Bronchial epithelial cell (primary cell): Measurements from ENCODE around the gene COL20A1. TPM values are rescaled to one million over a fixed set of nuclear protein-coding genes. Genes with fewer than 3 reads are reported as not detected.

ENCODE experiments used
- DNase-seq: peaks from one replicate; pipeline ENCODE4 v3.0.0-alpha.2; 2010; ENCODE audit warnings: low read depth
- FAIRE-seq: peaks from 2 replicates; lab custom pipeline; 2011; peaks lifted over from hg19 to GRCh38; lab: Jason Lieb, UNC
- H3K27me3 ChIP-seq: 2 replicates; pipeline ENCODE4 v1.5.1; 2011; ENCODE audit warnings: low read length; ENCODE audit not compliant: control insufficient read depth, insufficient read depth
- H3K36me3 ChIP-seq: 2 replicates; pipeline ENCODE4 v1.5.1; 2011; ENCODE audit warnings: low read length; ENCODE audit not compliant: control insufficient read depth, insufficient read depth
- H3K4me3 ChIP-seq: 2 replicates; pipeline ENCODE4 v1.5.1; 2011; ENCODE audit warnings: mild to moderate bottlenecking, low read depth, low read length, control low read depth
- total RNA-seq: library from RNA; depleted of rRNA; stranded (reverse); fragments of >200 nt; gene quantifications from 2 replicates; pipeline ENCODE4 v1.2.1, GENCODE V29; 2014
- TF ChIP-seq, protein P1 (sequence below): IDR thresholded peaks from 2 replicates; pipeline ENCODE4 v1.5.1; 2011; ENCODE audit warnings: mild to moderate bottlenecking, moderate library complexity, low read length, control low read depth, inconsistent platforms; ENCODE audit not compliant: insufficient read depth, severe bottlenecking

COL20A1 gene
- total RNA-seq, 1 donor from 2014 or later = not detected

DNA sequence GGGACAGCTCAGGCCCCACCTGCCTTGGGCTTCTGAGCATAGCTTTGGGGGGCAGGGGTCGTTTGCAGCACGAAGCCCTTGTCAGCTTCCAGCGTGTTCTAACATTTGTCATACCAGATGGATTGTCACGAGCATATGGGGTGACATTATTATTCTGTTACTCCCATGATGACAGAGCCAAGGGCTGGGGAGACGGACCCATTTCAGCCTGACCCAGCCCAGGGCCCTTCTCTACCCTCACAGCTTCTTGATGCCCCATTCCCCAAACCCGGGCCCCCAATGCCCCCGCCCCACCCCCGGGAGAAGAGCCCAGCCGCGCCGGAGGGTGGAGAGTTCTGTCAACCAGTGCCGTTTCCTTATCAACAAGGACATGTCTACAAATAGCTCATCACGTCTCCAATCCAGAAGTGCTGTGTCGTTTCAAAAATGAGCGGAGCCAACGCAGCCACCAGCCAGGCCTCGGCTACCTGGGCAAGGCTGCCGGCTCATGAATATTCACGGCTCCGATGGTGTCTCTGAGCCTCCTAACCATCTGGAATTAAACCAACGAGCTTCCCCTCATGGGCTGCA, 77.7 kb downstream of the COL20A1 start:
- TF ChIP-seq, protein P1, sequence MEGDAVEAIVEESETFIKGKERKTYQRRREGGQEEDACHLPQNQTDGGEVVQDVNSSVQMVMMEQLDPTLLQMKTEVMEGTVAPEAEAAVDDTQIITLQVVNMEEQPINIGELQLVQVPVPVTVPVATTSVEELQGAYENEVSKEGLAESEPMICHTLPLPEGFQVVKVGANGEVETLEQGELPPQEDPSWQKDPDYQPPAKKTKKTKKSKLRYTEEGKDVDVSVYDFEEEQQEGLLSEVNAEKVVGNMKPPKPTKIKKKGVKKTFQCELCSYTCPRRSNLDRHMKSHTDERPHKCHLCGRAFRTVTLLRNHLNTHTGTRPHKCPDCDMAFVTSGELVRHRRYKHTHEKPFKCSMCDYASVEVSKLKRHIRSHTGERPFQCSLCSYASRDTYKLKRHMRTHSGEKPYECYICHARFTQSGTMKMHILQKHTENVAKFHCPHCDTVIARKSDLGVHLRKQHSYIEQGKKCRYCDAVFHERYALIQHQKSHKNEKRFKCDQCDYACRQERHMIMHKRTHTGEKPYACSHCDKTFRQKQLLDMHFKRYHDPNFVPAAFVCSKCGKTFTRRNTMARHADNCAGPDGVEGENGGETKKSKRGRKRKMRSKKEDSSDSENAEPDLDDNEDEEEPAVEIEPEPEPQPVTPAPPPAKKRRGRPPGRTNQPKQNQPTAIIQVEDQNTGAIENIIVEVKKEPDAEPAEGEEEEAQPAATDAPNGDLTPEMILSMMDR = no peak
- no peaks in the 10 kb centered on the region for H3K36me3 ChIP-seq
- DNase-seq = no peak
- H3K4me3 ChIP-seq = no peak overlapping the region
- no peak for FAIRE-seq
- no peaks in the 10 kb centered on the region for H3K27me3 ChIP-seq

DNA sequence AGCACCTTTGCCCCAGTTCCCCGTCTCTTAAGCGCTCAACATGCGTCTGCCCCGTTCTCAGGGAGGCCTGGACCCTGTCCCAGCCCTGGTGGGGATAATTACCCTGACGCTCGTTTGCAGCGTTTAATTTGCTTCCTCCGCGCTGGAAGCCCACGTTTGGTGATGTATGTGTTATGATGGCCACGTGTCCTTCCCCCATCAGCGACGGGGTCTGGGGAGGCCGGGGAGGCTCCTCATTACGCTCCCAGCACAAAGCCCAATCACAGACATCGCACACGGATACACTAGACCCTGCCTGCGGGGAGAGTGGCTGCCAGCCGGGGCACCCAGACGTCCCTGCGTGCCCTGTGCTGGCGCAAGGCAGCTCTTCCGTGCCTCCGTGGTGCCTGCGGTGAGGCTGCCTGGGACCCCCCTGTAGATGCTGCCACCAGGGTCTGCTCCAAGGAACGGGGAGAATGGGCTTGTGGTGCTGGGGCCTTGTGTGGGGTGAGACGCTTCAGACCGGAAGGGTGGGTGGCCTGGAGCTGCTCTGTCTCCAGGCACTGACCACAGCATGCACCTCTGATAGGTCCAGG, 78.4 kb downstream of the COL20A1 start:
- TF ChIP-seq, protein P1 = no peak
- DNase-seq (no peak), FAIRE-seq (no peak)
- H3K36me3 ChIP-seq = no peaks in the 10 kb centered on the region
- H3K27me3 ChIP-seq = no peaks in the 10 kb centered on the region
- H3K4me3 ChIP-seq = no peak overlapping the region

DNA sequence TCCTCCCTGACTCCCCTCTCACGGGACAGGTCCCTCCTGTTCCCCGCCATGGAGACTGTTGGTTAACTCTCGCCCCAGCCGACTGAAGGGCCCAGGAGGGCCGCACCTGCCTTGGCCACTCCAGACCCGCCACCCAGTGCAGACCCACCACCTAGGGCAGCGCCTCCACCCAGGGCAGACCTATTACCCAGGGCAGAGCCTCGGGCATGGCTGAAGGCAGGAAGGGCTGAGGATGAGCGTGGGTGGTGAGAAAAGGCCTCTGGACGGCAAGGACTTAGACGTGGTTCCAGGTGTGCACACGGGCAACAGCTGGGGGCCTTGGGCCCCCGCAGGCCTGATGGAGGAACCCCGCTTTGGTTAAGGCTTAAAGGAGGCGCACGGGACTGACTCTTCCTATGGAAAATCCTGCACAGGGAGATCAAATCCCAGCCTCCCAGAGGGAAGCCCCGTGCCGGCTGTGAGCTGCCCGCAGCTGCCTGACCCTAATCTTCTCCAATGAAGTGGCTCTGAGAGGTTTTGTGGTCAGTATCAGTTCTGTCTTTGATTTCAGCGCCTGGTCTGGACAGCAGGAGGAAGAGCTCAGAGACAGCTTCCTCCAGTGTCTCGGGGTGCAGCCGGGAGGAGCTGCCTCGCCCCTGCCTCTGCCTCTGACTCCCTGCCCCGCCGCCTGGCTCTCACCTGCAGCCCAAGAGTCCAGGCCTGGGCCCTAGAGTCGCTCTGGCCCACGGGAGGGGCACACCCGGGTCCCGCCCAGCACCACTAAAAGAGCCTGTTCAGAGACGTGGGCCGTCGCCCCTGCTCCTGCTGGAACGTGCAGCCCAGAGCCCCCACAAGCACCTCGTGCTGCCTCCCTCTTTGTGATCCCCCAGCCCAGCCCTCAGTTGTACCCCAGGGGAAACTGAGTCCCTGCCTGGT, 80.2 kb downstream of the COL20A1 start:
- H3K36me3 ChIP-seq = no peaks in the 10 kb centered on the region
- FAIRE-seq (no peak), DNase-seq (no peak)
- peaks cover 4% of the 10 kb centered on the region for H3K27me3 ChIP-seq
- H3K4me3 ChIP-seq = no peak overlapping the region
- TF ChIP-seq, protein P1 = no peak

DNA sequence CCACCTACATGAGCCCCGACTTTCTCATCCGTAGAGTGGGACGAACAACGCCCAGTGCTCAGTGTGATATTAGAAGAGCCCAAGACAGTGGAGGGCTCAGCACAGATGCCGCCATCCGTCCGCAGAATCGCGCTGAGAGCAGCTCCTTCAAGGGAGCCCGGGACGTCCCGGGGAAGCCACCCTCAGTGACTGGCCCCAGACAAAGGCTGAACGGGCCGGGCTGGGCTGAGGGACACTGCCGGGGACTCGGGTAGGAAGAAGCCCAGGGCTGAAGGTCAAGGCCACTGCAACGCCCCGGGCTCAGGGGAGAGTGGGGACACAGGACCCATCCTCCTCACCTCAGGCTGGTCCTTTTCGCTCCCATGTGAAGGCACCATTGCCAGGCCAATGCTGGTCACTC, 81.0 kb downstream of the COL20A1 start:
- FAIRE-seq (no peak), DNase-seq (no peak)
- TF ChIP-seq, protein P1 = no peak
- no peaks in the 10 kb centered on the region for H3K36me3 ChIP-seq
- H3K4me3 ChIP-seq = no peak overlapping the region
- H3K27me3 ChIP-seq = peaks cover 4% of the 10 kb centered on the region

DNA sequence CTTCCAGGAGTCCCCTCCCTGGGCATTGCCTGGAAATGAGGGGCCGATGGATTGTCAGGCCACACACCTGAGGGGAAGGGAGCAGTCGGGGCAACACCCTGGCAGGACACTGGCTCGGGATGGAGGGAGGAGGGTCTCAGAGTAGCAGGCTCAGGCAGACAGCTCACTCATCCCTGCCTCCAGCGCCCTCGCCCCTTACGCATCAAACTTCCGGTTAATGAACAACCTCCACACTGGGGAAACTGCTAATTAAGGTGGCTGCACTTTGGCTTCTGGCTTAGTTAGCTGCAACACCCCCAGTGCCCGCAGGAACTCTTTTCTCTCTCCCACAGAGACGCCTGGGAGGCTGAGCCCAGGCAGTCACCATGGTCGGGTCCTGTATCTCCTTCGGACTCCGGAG, 81.5 kb downstream of the COL20A1 start:
- H3K27me3 ChIP-seq = peaks cover 4% of the 10 kb centered on the region
- no peaks in the 10 kb centered on the region for H3K36me3 ChIP-seq
- no peak for DNase-seq
- no peak for FAIRE-seq
- TF ChIP-seq, protein P1 = no peak
- no peak overlapping the region for H3K4me3 ChIP-seq
